Stimulated activated CD8-positive, alpha-beta memory T cell treated with anti-CD3 and anti-CD28 coated beads, Interleukin-15, amount 100 ng/mL, for 48 hours (primary cell): Measurements from ENCODE around the gene CIB2.
A peak's percentile ranks its signal among the peaks of the same experiment; 100 is the strongest.

ENCODE experiments used
- DNase-seq, 2 donors: peaks; one replicate each; pipeline ENCODE4 v3.0.0-alpha.2; 2020; ENCODE audit warnings: low read depth in 2 of 2

CIB2 gene

DNA sequence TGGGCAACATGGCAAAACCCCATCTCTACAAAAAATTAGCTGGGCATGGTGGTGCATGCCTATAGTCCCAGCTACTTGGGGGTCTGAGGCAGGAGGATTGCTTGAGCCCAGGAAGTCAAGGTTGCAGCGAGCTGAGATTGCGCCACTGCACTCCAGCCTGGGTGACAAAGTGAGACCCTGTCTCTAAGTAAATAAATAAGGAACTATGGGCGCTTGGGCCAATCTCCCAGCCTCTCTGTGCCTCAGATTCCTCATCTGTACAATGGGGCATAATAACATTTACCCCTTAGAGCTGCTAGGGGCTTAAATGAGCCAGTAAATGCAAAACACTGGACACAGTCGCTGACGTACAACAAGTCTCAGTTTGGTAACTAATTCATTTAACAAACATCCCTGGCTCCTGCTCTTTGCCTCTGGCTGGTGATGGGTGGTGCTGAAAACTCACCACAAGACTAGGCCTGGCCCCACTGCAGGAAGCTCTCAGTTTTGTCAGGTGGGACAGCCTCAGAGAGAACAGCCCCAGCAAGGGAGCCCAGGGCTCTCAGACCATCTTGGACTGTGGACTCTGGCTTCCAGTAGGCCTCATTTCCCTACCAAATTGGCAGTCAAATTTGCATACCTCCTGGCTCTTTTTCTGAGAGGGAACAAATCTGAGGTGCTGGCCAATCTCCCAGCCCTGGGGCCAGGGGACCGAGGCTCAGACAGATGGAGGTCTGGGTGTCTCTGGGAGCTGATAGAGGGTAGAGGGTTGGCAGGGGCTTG lies 47.4 kb downstream of the CIB2 start:
- DNase-seq, result no peak

DNA sequence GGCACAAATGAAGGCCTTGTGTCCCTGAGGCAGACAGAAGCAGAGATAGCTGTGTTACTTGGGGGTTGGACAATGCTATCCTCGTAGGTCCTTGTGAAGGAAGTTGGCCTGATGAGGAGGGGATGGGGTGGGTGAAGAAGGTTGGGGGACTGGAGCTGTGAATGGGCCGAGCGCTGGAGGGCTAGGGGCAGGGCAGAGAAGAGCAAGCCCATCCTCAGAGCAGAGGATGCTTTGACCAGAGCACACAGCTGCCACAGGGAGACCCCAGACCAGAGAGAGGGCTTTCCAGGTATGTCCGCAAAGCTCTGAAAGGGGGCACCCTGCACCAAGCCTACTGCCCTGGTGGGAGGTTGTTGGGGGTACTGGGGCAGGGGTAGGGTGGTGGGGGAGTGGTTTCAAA lies 48.1 kb downstream of the CIB2 start:
- no peak for DNase-seq

DNA sequence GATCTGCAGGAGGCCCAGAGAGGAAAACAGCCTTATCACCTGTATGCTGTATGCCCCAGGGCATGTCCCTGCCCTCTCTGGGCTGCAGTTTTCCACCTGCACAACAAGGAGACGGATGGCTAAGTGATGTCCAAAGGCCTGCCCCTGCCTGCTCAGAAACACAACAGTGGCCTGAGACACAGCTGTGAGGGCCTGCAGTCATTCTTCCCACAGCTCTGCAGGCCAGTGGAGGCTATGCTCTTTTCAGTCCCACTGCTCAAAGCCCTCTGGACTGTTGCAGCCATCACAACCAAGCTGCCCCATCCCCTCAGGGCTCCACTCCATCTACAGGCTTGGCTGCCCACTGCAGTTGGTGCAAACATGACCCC lies 48.5 kb downstream of the CIB2 start:
- no peak for DNase-seq

DNA sequence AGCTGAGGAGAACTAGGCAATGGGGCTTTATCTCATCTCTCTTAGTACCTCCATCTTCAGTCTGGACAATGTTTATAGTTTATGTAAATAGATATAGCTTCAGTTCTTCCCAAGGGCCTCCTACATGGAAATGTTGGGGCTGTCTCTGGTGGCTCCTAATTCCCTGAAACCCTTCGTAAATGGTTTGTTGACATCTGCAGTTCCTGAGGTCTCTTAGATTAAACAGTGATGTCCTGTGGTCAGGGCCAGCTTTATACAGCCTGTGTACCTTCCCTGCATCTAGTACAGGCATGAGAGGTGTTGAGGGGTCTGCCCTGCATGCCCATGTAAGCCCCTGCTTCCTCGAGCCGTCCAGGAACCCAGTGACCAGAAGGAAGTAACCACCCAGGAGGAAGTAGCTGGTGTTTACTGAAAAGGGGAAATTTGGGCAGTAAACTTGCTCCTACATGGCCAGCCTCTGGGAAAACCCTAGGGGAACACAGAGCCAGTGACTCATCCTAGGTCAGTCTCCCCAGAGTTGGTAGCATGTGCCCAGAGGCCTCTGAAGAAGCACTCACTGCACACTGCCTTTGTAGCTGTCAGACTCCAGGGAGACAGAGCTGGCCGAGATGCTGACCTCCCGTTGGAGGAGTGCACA lies 49.0 kb downstream of the CIB2 start:
- no peak for DNase-seq

DNA sequence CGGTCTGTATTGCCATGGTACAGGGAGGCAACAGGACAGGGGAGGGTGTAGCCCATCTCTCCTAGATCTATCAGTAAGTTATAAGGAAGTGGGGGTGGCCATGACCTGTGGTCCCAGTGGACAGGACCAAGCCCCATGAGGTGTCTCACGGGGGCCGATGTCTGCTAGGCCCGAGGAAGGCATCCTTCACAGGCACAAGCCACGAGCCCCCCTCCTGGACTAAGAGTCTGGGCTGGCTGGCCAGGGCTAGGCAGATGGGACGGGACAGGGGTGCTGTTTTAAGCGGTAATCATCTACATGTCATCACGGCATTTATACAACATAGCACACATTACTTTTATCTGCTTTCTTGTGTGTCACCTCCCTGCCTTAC lies 51.2 kb downstream of the CIB2 start:
- no peak for DNase-seq

DNA sequence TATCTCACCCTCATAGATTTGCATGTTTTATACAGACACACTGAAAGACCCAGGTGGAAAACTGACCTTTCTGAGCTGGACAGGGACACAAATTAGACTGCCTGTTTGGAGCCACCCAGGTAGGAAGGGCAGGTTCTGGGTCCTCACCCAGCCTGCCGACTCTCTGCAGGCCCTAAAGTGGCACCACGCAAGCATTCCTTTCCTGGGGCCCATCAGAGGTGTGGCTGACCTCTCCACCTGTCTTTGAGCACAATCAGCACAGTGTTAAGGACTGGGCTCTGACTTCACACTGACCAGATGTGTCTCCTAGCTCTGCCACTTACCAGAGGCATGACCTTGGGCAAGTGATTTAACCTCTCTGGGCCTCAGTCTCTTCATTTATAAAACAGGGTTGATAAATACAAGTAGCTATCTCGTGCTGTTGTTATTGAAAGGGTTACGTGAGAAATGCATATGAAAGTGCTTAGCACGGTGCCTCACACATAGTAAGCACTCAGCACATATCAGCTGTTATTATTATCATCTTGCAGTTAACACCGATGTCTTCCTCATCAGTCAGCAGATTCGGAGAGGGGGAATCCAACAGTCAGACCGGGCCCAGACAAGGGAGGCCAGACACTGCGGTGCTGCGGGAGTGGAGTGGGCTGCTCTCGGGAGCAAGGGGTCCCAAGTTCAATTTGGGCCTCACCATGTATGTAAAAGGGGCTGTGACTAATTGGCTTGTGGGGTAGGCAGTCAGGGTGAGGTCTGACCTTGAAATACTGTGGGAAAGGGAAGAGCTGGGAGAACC lies 51.8 kb downstream of the CIB2 start:
- DNase-seq, result no peak

DNA sequence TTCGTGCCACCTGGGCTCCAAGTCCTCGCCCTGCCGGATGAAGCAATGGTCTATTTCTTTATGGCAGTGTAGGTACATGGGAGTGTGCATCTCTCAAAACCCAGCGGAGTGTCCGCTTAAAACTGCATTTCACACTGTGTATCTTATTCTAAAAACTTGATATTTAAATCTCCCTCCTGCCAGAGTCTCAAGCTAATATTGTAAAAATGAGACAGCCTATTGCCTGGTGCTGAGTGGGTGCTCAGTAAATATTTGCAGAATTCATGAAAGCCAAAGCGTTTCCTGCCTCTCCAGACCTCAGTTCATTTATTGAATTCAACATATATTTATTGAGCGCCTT lies 53.4 kb downstream of the CIB2 start:
- no peak for DNase-seq

DNA sequence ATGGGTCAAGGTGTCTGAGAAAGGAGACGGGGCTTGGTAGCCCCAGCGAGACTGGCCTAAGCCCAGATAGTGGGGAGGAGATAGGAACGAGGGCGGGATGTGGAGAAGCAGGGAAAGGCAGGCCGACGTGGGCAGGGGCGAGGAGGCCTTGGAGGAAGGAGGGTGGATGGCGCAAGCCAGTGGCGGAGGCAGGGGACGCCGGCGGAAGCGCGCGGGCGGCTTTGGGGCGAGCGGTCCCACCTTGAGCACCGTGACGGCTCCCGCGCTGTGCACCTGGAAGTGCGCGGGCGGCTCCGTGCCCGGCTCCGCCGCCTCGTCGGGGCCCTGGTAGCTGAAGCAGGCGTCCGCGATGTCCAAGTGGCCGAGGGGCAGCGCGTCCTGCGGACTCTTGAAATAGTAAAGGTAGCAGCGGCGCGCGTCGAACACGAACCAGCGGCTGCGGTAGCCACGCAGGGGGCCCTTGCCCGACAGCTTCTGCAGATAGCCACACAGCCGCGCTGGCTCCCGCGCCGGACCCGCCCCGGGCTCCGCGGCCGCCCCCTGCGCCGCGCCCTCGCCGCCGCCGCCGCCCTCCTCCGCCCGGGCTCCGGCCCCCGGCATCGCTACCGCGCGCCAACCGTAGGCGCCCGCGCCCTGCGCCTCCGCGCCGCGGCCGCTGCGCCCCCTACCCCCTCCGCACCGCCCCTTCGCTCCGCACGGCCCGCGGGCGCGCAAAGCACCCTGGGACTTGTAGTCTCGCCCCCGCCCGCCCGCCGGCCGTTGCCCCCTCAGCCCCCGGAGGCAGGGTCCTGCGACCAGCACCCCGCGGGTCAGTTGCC lies 54.0 kb downstream of the CIB2 start, which contains the start of gene TBC1D2B:
TBC1D2B (minus strand) TSS at position 659 of the 818 bp plus-strand sequence; CDS start at position 600, 59 bp downstream.
- peak; percentile 55 to 59 for DNase-seq

DNA sequence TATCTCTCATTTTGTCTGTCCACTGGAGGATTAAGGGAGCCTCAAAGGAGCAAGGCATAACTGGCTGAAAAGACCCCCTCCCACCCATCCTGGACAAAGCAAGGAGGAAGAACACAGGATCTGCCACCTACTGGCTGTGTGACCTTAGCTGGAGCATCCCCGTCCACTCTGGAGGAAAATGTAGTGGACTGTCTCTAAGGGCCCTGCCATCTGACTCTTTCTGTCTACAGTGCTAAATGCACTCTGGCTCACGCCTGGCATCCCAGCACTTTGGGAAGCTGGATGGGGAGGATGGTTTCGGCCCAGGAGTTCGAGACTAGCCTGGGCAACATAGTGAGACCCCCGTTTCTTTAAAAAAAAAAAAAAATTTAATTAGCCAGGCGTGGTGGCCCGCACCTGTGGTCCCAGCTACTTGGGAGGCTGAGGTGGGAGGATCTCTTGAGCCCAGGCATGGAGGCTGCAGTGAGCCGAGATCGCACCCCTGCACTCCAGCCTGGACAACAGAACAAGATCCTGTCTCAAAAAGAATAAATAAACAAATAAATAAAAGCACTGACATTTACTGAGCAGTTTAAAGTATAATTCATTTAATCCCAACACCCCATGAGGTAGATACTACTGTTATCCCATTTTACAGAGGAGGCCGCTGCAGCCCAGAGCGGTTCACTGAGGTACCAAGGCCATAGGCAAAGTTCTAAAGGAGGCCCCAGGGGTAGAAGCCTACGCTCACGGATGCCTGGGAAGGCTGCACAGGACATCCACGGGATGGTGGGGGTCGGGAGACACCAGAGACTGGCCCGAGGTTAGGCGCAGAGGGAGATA lies 54.8 kb downstream of the CIB2 start:
- no peak for DNase-seq

DNA sequence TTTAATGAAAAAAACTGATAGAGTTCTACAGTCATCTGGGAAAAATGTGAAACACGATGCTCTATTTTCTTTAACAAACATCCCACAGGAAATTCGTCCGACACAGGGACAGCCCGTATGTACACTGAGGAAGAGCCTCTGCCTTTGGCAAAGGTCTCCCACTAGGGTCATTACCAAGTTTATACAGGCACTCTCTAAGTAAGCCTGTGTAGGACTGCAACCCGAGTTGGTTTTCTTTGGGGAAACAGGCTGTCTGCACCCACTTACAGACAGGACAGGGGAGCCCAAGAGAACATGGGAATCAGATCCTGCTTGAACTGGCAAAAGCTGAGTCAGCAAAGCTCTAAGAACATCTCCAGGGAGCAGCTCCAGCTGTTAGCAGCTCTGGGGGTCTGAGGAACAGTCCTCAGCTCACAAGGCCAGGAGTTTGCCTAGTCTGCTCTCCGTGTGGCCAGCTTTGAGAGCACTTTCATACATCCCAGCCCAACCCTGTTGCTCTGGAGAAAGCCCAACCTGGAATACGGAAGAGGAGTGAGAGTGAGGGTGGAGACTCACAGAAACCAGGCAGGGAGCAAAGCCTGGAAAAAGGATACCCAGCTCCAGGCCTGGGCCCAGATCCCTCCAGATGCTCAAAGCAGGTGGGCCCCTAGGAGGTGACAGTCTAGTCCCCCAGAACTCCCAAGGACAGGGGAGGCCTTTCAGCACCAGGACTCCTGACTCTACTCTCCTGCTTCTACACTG lies 55.6 kb downstream of the CIB2 start:
- no peak for DNase-seq

DNA sequence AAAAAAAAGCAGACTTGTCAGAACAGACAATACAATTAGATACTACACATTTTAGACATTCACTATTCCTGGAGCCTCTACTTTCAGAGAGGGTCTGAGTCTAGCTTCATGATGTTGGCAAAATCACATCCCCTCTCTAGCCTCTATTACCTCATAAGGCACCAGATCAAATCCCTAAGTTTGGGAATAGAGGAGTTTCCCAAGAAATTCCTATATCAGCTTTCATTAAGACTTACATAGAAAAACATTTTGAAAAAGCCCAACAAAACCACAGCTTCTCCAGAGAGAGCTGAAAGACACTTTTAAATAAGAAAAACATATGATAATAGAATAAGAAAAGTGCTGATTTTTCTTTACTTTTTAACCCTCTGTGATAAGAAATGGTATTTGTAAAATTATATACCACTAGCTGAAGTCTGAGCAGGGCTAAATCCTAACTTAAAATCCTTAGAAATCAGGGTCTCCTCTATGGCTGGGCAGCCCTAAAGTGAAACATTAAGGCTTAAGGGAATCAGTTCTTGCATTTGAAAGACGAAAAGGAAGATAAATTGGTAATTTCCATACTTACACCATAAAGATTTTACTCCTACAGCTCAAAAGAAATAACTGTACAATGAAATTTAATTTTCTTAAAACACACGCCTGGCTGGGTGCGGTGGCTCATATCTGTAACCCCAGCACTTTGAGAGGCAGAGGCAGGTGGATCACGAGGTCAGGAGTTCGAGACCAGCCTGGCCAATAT lies 58.0 kb downstream of the CIB2 start:
- DNase-seq, result no peak

DNA sequence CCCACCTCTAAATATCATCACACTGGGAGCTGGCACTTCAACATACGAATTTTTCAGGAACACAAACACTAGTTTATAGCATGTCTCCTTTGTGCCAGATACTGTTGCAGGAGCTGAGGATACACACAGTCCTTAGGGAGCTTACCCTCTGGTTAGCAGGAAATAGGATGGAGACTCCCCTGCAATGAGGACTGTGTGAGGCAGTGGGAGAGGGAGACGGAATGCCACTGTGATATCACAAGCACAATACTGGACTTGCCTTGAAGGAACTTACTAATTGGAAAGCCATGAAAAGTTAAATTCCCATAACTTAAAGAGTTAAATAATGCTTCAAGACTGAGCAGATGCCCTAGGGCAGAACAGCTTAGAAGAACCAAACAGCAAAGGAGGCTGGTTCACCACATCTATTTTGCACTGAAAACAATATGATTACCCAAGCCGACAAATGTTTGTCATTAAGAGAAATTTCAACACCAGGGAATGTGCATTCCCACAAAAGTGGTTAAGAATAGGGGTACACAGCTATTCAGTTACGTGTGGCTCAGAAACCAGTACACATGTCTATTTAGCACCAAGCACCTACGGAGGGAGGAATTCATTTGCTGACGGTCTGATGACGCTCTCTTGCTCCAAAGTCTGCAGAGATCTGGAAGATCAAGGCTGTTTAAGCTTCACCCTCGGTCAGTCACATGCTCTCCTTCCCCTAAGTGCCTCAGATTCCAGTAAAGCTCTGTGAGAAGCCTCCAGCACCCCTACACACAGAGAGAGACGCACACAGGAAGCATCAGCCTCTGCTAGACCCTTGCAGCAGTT lies 59.0 kb downstream of the CIB2 start:
- no peak for DNase-seq

DNA sequence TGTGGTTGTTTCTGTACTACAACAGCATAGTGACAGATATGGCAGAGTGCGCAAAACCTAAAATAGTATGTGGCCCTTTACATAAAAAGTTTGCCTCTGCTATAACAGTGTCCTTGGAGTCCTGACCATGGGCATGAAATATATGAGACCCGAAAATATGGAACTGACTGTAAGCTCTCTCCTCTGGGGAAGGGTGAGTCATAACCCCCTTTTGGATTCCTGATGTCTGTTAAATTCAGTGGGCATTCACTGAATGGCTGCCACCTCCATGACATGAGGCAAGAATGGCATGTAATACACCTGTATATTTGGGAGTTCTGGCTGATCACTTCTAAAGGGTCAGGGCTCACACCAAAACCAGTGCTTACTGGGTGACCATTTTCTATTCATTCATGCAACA lies 59.9 kb downstream of the CIB2 start:
- DNase-seq, result no peak

DNA sequence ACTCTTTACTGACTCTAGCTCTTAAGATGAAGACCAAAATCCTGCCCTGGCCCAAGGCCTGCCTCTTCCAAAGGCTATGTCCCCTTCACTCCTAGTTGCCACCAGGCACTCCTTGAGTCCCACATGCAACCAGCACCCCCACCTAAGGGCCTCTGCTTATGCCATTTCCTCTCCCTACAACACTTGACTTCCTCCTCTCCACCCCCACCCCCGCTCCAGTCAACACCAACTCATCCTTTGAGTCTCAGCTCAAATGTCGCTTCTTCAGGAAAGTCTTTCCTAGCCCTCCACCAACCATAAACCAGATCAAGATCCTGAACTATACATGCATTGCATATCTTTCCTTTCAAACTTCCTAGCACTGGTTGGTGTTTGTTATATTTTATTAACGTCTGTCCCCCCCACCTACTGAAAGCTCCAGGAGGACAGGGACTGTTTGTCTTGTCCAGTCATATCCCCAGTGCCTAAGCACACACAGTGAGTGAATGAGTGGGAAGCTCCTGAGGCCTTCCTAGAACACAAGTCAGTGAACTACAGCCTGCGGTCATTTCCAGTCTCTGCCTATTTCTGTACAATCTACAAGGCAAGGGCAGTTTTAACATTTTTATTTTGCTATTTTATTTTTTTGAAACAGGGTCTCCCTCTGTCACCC lies 61.1 kb downstream of the CIB2 start:
- DNase-seq, result no peak

DNA sequence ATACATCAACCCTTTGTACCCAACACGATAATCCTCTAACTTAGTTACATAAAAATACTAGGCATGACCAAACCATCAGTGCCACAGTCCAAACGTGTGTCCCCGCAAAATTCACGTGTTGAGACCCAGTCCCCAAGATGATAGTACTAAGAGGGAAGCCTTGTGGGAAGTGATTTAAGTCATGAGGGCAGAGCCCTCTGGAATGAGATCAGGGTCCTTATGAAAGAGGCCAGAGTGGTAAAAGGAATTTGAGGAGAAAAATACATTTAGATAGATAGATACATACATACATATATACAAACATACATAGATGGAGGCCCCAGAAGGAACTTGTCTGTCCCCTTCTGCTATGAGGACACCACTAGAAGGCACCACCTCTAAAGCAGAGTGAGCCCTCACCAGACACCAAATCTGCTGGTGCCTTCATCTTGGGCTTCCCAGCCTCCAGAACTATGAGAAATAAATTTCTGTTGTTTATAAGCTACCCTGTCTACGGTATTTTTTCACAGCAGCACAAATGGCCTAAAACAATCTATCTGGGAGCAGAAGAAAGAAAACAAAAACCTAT lies 61.7 kb downstream of the CIB2 start:
- DNase-seq, result no peak

DNA sequence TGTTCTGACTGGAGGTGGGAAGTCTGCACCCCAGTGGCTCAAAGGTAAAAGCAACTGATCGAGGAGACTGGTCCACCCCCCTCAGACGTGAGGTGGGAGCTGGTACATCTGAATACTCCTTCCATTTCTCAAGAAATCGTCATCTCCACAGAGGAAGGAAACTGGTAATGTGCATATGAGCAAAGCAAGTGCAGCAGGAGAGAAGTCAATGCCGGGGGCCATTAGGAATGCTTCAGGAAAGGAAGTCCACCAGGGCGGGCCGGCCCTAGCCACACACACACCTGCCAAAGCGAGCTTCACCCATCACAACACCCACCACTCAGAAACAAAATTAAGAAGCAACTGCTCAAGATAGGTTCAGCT lies 62.2 kb downstream of the CIB2 start:
- DNase-seq, result no peak

DNA sequence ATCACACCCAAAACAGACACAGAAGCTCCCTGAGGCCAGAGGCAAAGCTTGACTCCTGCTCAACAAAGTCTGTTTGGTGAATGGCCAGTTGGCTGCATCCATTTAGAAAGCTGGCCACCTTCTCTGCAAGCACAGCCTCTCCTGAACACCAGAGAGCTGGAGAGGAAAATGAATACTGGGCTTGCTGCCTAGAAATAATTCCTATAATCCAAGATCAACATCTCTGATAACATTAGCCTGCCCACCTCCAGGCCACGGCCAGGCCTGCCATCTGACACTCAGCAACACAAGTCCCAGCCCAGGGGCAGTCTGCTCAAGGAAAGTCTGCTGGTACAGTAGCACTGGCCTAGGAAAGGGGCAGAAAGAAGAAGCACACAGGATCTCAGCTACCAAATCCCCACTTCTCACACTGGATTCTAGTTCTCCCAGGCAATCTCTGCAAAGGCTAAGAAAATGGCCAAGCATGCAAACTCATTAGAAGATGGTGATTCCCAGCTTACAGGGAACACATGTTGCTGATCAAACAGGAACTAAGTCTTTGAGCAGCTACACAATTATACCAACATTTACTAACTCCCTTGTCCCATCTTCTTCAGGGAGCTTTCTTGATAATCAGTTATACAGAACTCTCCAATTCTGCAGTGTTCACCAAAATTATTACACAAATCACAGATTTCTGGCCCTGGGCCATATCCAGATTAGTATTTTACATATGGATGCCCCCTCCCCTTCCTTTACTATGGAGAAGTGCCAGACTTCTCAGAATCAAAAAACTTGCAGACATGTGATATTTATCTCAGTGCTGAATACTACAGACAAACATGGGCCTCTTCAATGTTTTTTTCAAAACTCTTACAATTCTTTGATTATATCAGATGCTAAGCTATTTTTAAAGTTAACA lies 63.7 kb downstream of the CIB2 start:
- DNase-seq, result no peak
